Calu3 (cell line): ENCODE results near the gene SHLD2. TPM values are rescaled to one million over a fixed set of nuclear protein-coding genes. Genes with fewer than 3 reads are reported as not detected.
"Not testable (repeated sequence)": the region's sequence is repeated elsewhere in the genome, so short reads cannot be mapped to it uniquely, and the experiment has no call there.

Experiments used
- BruUV-seq: library from RNA; stranded (reverse); fragments of 400-500 nt; replicated peaks from 2 replicates; lab custom pipeline; 2021; lab: Mats Ljungman, UMichigan
- CTCF ChIA-PET: fragments of 300-600 bp; sonication (Branson Sonifier 250); formaldehyde crosslinking; loops from one replicate; lab custom pipeline; 2022; ENCODE audit warnings: antibody characterized with exemption; lab: Charles Lee
- DNase-seq: peaks from one replicate; pipeline ENCODE4 v3.0.0; 2022
- H3K27ac Mint-ChIP-seq: one replicate; pipeline ENCODE4 v1.8.0; 2022; ENCODE audit warnings: mixed read lengths; ENCODE audit not compliant: unreplicated experiment
- H3K27me3 Mint-ChIP-seq: one replicate; pipeline ENCODE4 v1.8.0; 2022; ENCODE audit warnings: mixed read lengths; ENCODE audit not compliant: unreplicated experiment
- H3K36me3 Mint-ChIP-seq: one replicate; pipeline ENCODE4 v1.8.0; 2022; ENCODE audit warnings: mild to moderate bottlenecking, moderate library complexity, mixed read lengths; ENCODE audit not compliant: insufficient read depth, unreplicated experiment
- H3K4me1 Mint-ChIP-seq: one replicate; pipeline ENCODE4 v1.8.0; 2022; ENCODE audit warnings: mild to moderate bottlenecking, low read depth, mixed read lengths; ENCODE audit not compliant: unreplicated experiment
- H3K4me3 Mint-ChIP-seq: one replicate; pipeline ENCODE4 v1.8.0; 2022; ENCODE audit warnings: mild to moderate bottlenecking, low read depth, moderate library complexity, mixed read lengths; ENCODE audit not compliant: unreplicated experiment
- H3K9me3 Mint-ChIP-seq: one replicate; pipeline ENCODE4 v1.8.0; 2022; ENCODE audit warnings: low read depth, mixed read lengths; ENCODE audit not compliant: unreplicated experiment
- intact Hi-C: fragments of 100-400 bp; cut with micrococcal nuclease; formaldehyde crosslinking; loops from one replicate; pipeline ENCODE4 v1.10.0; 2022; ENCODE audit not compliant: unreplicated experiment
- total RNA-seq: library from RNA; stranded (reverse); gene quantifications from 2 replicates; pipeline ENCODE4 v1.2.3, GENCODE V29; 2022

Gene SHLD2
- total RNA-seq, 1 experiment from 2014 or later = 11.5 TPM

DNA sequence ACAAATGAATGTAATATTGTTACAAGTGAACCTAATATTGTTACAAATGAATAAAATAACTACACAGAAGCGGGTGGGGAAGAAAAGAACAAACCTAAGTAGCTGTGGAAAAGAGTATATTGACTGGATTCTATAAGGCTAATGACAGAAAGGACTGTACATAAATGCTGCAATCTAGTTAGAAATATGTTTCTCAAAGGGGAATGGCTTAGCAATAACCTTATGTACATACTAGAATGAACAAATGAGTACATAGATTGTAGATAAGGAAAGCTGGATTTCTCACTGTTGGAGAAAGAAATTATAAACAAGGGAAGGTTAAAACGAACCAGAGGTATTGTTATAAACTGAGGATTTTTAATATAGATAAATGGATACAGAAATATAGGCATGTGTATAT, 68.4 kb downstream of the SHLD2 start:
- H3K9me3 Mint-ChIP-seq, H3K4me1 Mint-ChIP-seq, intact Hi-C loops, DNase-seq, H3K27ac Mint-ChIP-seq, BruUV-seq, H3K36me3 Mint-ChIP-seq, H3K4me3 Mint-ChIP-seq, H3K27me3 Mint-ChIP-seq, CTCF ChIA-PET: not testable (repeated sequence)

DNA sequence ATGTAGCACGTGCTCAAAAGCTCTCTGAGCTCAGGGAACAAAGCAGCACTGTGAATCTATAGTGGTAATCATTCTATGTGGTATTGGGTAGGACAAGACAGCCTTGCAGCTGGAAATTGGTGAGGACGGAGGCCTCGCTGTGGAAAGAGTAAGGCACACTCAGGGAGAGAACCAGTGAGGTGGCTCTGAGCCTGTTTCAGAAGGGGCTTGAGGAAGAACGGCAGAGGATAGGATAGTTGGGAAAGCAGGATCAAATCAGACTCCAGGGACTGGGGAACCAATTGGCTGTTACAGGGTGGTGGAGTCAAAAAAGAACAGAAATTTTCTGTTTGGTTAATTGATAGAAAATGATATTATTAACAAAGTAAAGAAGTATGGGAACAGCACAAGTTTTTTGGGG, 74.9 kb downstream of the SHLD2 start:
- H3K4me3 Mint-ChIP-seq, DNase-seq, H3K27ac Mint-ChIP-seq, H3K27me3 Mint-ChIP-seq, H3K4me1 Mint-ChIP-seq, intact Hi-C loops, H3K9me3 Mint-ChIP-seq, H3K36me3 Mint-ChIP-seq, CTCF ChIA-PET, BruUV-seq: not testable (repeated sequence)

DNA sequence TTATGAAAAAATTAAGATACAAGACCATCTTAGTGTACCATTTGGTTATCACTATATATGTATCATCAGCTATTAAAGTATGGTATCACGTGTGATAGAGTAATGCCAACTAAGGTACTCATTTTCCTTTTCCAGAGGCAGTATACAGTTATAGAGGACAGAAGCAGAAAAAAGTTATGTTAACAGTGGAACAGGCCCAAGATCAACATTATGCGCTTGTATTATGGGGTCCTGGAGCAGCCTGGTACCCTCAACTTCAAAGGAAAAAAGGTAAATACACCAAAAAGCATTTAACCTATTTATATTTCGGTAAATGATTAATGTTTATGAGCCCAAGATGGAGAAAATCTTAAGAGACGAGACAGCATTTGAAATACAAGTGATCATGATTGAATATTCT, 75.7 kb downstream of the SHLD2 start:
- H3K27me3 Mint-ChIP-seq, DNase-seq, BruUV-seq, intact Hi-C loops, H3K27ac Mint-ChIP-seq, H3K4me1 Mint-ChIP-seq, H3K9me3 Mint-ChIP-seq, CTCF ChIA-PET, H3K36me3 Mint-ChIP-seq, H3K4me3 Mint-ChIP-seq: not testable (repeated sequence)

DNA sequence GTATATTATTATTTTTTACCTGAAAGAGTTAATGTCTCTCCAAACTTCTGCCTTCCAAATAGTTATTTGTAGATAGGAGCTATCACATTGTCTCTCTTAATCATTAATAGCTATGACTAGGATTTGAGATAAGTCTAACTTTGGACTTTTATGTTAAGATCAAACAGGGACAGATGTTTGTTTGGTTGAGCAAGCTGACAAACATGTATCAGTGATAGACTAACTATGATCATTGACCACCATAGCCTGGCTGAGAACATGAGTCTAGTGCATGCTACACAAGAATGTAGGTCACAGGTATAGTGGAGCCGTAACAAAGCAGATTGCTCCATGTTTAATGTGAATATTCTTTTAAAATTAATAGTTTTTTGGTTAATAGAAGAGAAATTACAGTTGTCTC, 76.7 kb downstream of the SHLD2 start:
- BruUV-seq, CTCF ChIA-PET, H3K36me3 Mint-ChIP-seq, H3K4me1 Mint-ChIP-seq, intact Hi-C loops, H3K27me3 Mint-ChIP-seq, H3K9me3 Mint-ChIP-seq, DNase-seq, H3K27ac Mint-ChIP-seq, H3K4me3 Mint-ChIP-seq: not testable (repeated sequence)

DNA sequence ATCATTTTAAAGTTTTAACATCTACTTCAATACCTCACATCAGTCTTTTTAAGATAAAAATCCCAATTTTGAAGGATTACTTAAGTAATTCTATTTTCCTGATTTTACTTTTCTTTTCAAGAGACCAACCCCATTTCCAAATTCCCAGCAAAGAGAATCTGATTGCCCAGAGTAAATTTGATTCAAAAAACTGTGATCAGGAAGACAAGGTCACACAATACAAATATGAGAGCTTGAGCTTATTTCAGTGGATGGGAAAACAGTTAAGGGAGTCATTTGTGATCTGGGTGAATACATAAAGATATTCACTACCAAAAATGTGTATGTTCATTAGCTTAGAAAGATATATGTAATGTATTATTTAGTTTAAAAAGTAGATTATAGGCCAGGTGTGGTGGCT, 77.2 kb downstream of the SHLD2 start:
- BruUV-seq, H3K9me3 Mint-ChIP-seq, H3K27me3 Mint-ChIP-seq, H3K4me3 Mint-ChIP-seq, DNase-seq, H3K36me3 Mint-ChIP-seq, CTCF ChIA-PET, H3K27ac Mint-ChIP-seq, H3K4me1 Mint-ChIP-seq, intact Hi-C loops: not testable (repeated sequence)

DNA sequence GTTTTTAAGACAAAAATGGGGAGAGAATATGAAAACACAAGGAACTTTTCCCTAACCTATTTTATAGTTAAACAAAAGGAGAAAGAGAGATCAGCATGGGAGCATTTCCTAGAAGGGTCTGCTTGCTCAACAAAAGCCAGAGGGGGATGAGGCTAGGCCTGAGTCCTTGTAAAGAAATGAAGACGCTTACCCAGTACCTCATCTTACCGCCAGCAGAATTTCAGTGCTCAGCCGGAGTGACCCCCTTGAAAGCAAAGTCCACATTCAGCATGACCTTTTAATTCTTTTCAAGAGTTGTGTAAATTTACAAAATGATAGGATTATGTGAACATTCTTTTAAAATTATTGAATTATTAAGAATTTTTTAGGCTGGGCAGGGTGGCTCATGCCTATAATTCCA, 82.6 kb downstream of the SHLD2 start:
- DNase-seq, intact Hi-C loops, H3K27ac Mint-ChIP-seq, H3K27me3 Mint-ChIP-seq, H3K4me1 Mint-ChIP-seq, BruUV-seq, H3K4me3 Mint-ChIP-seq, CTCF ChIA-PET, H3K36me3 Mint-ChIP-seq, H3K9me3 Mint-ChIP-seq: not testable (repeated sequence)

DNA sequence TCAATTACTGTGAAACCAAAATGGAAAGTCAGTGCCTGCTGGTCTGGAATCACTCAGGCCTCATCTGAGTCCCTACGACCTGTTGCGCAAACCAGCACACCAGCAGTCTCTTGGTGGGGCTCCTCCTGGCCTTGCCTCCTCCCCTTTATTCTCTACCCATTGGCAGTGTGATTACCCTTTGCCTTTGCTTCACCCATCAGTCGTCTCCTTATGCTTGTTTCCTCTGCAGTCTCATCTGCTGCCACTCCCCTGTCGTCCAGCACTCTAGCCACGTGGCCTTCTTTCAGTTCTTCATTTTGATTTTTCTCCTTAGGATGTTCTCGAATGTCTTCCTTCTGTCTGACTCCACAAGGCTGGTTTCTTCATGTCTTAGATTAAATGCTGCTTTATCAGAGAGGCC, 89.4 kb downstream of the SHLD2 start:
- H3K36me3 Mint-ChIP-seq, H3K4me3 Mint-ChIP-seq, intact Hi-C loops, H3K27ac Mint-ChIP-seq, CTCF ChIA-PET, DNase-seq, H3K27me3 Mint-ChIP-seq, H3K9me3 Mint-ChIP-seq, BruUV-seq, H3K4me1 Mint-ChIP-seq: not testable (repeated sequence)

DNA sequence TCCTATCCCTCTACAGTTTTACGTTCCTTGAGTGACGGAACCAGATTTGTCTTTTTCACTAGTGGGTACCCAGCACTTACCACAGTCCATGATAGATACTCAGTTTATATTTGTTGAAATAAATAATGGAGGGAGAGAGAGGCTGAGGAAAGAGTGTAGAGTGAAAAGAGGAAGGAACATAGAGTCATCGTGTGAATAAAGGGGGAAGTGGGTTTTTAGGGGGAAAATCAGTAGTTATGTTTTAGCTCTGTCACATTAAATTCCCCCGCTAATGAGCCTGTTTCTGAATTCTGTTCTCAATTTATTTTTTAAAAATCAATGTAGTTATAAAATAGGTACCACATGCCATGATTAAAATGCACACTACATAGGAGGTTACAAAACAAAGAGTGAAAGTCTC, 91.0 kb downstream of the SHLD2 start:
- intact Hi-C loops, DNase-seq, BruUV-seq, H3K4me3 Mint-ChIP-seq, H3K27ac Mint-ChIP-seq, H3K36me3 Mint-ChIP-seq, H3K4me1 Mint-ChIP-seq, CTCF ChIA-PET, H3K27me3 Mint-ChIP-seq, H3K9me3 Mint-ChIP-seq: not testable (repeated sequence)

DNA sequence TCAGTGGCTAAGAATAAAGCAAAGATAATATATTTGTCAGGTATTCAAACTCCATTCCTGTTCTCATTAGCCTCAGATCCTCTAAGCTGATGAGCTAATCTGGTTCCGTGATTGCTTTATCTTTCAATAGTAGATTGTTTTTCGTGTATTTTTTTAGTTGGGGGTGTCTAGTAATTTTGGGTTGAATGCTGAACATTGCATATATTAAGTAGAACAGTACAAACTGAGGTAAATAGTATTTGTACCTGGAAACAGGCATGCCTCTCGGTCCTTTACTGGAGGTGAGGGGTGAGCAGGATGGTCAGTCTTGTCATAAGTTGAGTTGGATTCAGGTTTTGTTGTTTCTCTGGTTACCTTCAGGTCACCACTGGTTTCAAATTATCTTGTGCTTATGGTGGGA, 92.6 kb downstream of the SHLD2 start:
- H3K27me3 Mint-ChIP-seq, CTCF ChIA-PET, H3K27ac Mint-ChIP-seq, H3K4me3 Mint-ChIP-seq, H3K36me3 Mint-ChIP-seq, H3K4me1 Mint-ChIP-seq, BruUV-seq, H3K9me3 Mint-ChIP-seq, DNase-seq, intact Hi-C loops: not testable (repeated sequence)

DNA sequence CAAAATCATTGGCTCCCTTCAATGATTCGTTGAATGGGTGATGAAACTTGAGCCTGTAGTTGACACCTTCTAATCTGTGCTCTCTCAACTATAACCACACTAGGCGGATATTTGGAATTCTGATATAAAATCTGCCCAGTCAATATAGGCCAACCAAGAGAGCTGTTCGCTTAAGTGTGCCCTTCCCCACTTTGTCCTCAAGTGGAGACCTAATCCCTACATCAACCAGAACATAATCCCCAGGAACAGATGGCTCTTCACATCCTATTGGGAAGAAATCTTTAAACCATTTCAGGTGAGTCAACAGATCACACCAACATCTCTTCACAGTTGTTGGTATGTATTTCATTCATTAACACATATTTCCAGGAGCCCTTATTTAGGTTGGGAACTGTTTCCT, 96.8 kb downstream of the SHLD2 start:
- H3K27me3 Mint-ChIP-seq, intact Hi-C loops, H3K27ac Mint-ChIP-seq, BruUV-seq, H3K4me1 Mint-ChIP-seq, H3K4me3 Mint-ChIP-seq, DNase-seq, H3K36me3 Mint-ChIP-seq, CTCF ChIA-PET, H3K9me3 Mint-ChIP-seq: not testable (repeated sequence)
